PC-9 (cell line): ENCODE measurements around the gene DGKE. TPM values are rescaled to one million over a fixed set of nuclear protein-coding genes. Genes with fewer than 3 reads are reported as not detected.
A peak's percentile ranks its signal among the peaks of the same experiment; 100 is the strongest.

Experiments used
- BruUV-seq: library from RNA; stranded (reverse); fragments of 400-500 nt; replicated peaks from 2 replicates; lab custom pipeline; 2021; lab: Mats Ljungman, UMichigan
- CTCF ChIA-PET: fragments of 300-600 bp; sonication (Branson Sonifier 250); formaldehyde crosslinking; loops from one replicate; lab custom pipeline; 2022; ENCODE audit warnings: antibody characterized with exemption; lab: Charles Lee
- POLR2A ChIA-PET: fragments of 300-600 bp; sonication (Branson Sonifier 250); formaldehyde crosslinking; loops from one replicate; lab custom pipeline; 2022; ENCODE audit warnings: antibody characterized with exemption; ENCODE audit not compliant: unreplicated experiment; lab: Charles Lee
- DNase-seq, 2 experiments: peaks; one replicate each; pipeline versions ENCODE4 v3.0.0 to v3.0.0-alpha.2; 2015 to 2022; ENCODE audit warnings: mixed read lengths in 1 of 2
- H2AFZ ChIP-seq: fragments of 200-600 bp; sonication (generic); 2 replicates; pipeline ENCODE4 v1.8.1; 2017; ENCODE audit warnings: antibody characterized with exemption
- H3F3A ChIP-seq: fragments of 200-600 bp; sonication (generic); 2 replicates; pipeline ENCODE4 v1.8.1; 2017; ENCODE audit warnings: antibody characterized with exemption, mild to moderate bottlenecking, low read depth; ENCODE audit not compliant: insufficient read depth
- H3K27ac ChIP-seq: fragments of 200-600 bp; sonication (generic); 2 replicates; pipeline ENCODE4 v1.6.1; 2016; ENCODE audit warnings: mixed run types
- H3K27me3 ChIP-seq: fragments of 200-600 bp; sonication (generic); 2 replicates; pipeline ENCODE4 v1.6.1; 2016; ENCODE audit warnings: low read depth, mixed run types; ENCODE audit not compliant: insufficient read depth
- H3K36me3 ChIP-seq: fragments of 200-600 bp; sonication (generic); 2 replicates; pipeline ENCODE4 v1.6.1; 2016; ENCODE audit warnings: low read depth, mixed run types
- H3K4me1 ChIP-seq: fragments of 200-600 bp; sonication (generic); replicated peaks from 2 replicates; pipeline ENCODE4 v1.6.1; 2016; ENCODE audit warnings: mixed run types; ENCODE audit not compliant: insufficient read depth
- H3K4me2 ChIP-seq: fragments of 200-600 bp; sonication (generic); 2 replicates; pipeline ENCODE4 v1.6.1; 2017; ENCODE audit warnings: mixed run types
- H3K4me3 ChIP-seq: fragments of 200-600 bp; sonication (generic); 2 replicates; pipeline ENCODE4 v1.6.1; 2016; ENCODE audit warnings: mixed run types
- H3K79me2 ChIP-seq: fragments of 200-600 bp; sonication (generic); 2 replicates; pipeline ENCODE4 v1.6.1; 2017; ENCODE audit warnings: low read depth, mixed run types
- H3K9me2 ChIP-seq: fragments of 200-600 bp; sonication (generic); 2 replicates; pipeline ENCODE4 v1.8.1; 2017; ENCODE audit warnings: mild to moderate bottlenecking; ENCODE audit not compliant: insufficient read depth
- H3K9me3 ChIP-seq: fragments of 200-600 bp; sonication (generic); 2 replicates; pipeline ENCODE4 v1.8.1; 2016; ENCODE audit warnings: low read depth; ENCODE audit not compliant: insufficient read depth
- H4K20me1 ChIP-seq: fragments of 200-600 bp; sonication (generic); 2 replicates; pipeline ENCODE4 v1.8.1; 2017; ENCODE audit not compliant: insufficient read depth
- EZH2 ChIP-seq: fragments of 200-600 bp; sonication (generic); IDR thresholded peaks from 2 replicates; pipeline ENCODE4 v1.8.0; 2017; ENCODE audit warnings: antibody characterized with exemption, low read depth
- intact Hi-C: fragments of 100-400 bp; cut with micrococcal nuclease; formaldehyde crosslinking; loops from one replicate; pipeline ENCODE4 v1.10.0; 2022; ENCODE audit not compliant: unreplicated experiment
- total RNA-seq: library from RNA; stranded (reverse); gene quantifications from 2 replicates; pipeline ENCODE4 v1.2.3, GENCODE V29; 2021
- TF ChIP-seq, protein P1 (sequence below): fragments of 200-600 bp; sonication (generic); conservative IDR thresholded peaks from 2 replicates; pipeline ENCODE4 v1.6.1; 2017; ENCODE audit warnings: mixed run types, antibody characterized with exemption, mild to moderate bottlenecking, moderate library complexity

Gene DGKE
- total RNA-seq, 1 experiment from 2014 or later, result 11.0 TPM

DNA sequence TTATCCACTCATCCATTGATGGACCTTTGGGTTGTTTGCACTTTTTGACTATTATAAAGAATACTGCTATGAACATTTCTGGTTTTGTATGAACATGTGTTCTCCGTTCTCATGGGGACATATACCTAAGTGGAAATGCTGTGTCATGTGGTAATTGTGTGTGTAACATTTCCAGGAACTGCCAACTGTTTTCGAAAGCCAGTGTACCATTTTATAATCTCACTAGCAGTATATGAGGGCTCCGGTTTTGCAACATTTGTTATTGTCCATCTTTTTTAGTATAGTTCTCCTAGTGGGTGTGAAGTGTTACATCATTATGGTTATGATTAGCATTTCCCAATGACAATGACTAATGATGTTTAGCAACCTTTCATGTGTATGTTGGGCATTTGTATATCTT, 85.0 kb downstream of the DGKE start:
- Histone ChIP-seq H4K20me1 (no peaks in the 10 kb centered on the region), H2AFZ (no peak overlapping the region), H3K27ac (peak overlapping the region; percentile 50), H3K4me1 (peaks cover 30% of the 10 kb centered on the region), H3K79me2 (peaks cover 10% of the 10 kb centered on the region), H3K9me2 (no peaks in the 10 kb centered on the region), H3K36me3 (0 out of 2 replicates have a peak, but pooled peaks cover 4% of the 10 kb centered on the region), H3K4me3 (no peak overlapping the region), H3K4me2 (no peak overlapping the region), H3K9me3 (peaks cover 13% of the 10 kb centered on the region; the same call in 1 of the 2 replicates), H3F3A (peaks cover 40% of the 10 kb centered on the region), H3K27me3 (no peaks in the 10 kb centered on the region)
- ChIA-PET POLR2A (no interaction called here), CTCF (no interaction called here)
- BruUV-seq, result no TSS peak
- intact Hi-C loops, result no loop called here
- no peak for TF ChIP-seq EZH2
- TF ChIP-seq, protein P1, sequence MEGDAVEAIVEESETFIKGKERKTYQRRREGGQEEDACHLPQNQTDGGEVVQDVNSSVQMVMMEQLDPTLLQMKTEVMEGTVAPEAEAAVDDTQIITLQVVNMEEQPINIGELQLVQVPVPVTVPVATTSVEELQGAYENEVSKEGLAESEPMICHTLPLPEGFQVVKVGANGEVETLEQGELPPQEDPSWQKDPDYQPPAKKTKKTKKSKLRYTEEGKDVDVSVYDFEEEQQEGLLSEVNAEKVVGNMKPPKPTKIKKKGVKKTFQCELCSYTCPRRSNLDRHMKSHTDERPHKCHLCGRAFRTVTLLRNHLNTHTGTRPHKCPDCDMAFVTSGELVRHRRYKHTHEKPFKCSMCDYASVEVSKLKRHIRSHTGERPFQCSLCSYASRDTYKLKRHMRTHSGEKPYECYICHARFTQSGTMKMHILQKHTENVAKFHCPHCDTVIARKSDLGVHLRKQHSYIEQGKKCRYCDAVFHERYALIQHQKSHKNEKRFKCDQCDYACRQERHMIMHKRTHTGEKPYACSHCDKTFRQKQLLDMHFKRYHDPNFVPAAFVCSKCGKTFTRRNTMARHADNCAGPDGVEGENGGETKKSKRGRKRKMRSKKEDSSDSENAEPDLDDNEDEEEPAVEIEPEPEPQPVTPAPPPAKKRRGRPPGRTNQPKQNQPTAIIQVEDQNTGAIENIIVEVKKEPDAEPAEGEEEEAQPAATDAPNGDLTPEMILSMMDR, result no peak
- peak in 1 of 2 experiments; percentile 59 for DNase-seq

Other genes with a start within 250 kb of the DGKE start
- gene NOG, start 240.5 kb upstream of the DGKE start, total RNA-seq, result 4.2 and 4.8 TPM in 2 replicates
- 4.3 and 6.4 TPM in 2 replicates for gene C17orf67, start 231 bp upstream of the DGKE start, total RNA-seq
- gene TRIM25, start 79.9 kb downstream of the DGKE start, total RNA-seq, result 63.8 and 92.8 TPM in 2 replicates
- 14.0 and 19.0 TPM in 2 replicates for gene COIL, start 126.9 kb downstream of the DGKE start, total RNA-seq
- 17.4 and 19.4 TPM in 2 replicates for gene SCPEP1, start 144.0 kb downstream of the DGKE start, total RNA-seq